ENCODE data around the gene PHACTR3.

Gene PHACTR3

GRCh38 chr20:59698598-59698997, 94.3 kb downstream of the PHACTR3 start:
- no peak for DNase-seq (ENCODE audit: low spot score)

GRCh38 chr20:59701236-59701635, 96.9 kb downstream of the PHACTR3 start:
- no peak for DNase-seq (ENCODE audit: low spot score)

GRCh38 chr20:59703046-59703445, 98.7 kb downstream of the PHACTR3 start:
- DNase-seq (ENCODE audit: low spot score), result no peak

- DNase-seq (ENCODE audit: low spot score), result no peak
These were observed 101.5 kb downstream of the PHACTR3 start for GRCh38 chr20:59705651-59706399.

GRCh38 chr20:59706400-59706693, 102.0 kb downstream of the PHACTR3 start:
- DNase-seq (ENCODE audit: low spot score), result no peak

- no peak for DNase-seq (ENCODE audit: low spot score)
These were observed 104.0 kb downstream of the PHACTR3 start for GRCh38 chr20:59708326-59708725.

GRCh38 chr20:59709636-59710035, 105.3 kb downstream of the PHACTR3 start:
- no peak for DNase-seq (ENCODE audit: low spot score)

- no peak for DNase-seq (ENCODE audit: low spot score)
These were observed 113.7 kb downstream of the PHACTR3 start for GRCh38 chr20:59718071-59718470.

GRCh38 chr20:59718751-59719150, 114.4 kb downstream of the PHACTR3 start:
- no peak for DNase-seq (ENCODE audit: low spot score)

GRCh38 chr20:59720013-59720412, 115.7 kb downstream of the PHACTR3 start:
- DNase-seq (ENCODE audit: low spot score), result no peak

GRCh38 chr20:59721386-59721785, 117.0 kb downstream of the PHACTR3 start:
- DNase-seq (ENCODE audit: low spot score), result no peak

- no peak for DNase-seq (ENCODE audit: low spot score)
These were observed 118.8 kb downstream of the PHACTR3 start for GRCh38 chr20:59723108-59723500.

GRCh38 chr20:59723607-59724456, 119.5 kb downstream of the PHACTR3 start:
- no peak for DNase-seq (ENCODE audit: low spot score)

- no peak for DNase-seq (ENCODE audit: low spot score)
These were observed 120.4 kb downstream of the PHACTR3 start for GRCh38 chr20:59724457-59725366.

- DNase-seq (ENCODE audit: low spot score), result no peak
These were observed 121.3 kb downstream of the PHACTR3 start for GRCh38 chr20:59725476-59726280.

- DNase-seq (ENCODE audit: low spot score), result no peak
These were observed 121.9 kb downstream of the PHACTR3 start for GRCh38 chr20:59726281-59726595.

GRCh38 chr20:59728722-59729430, 124.5 kb downstream of the PHACTR3 start:
- no peak for DNase-seq (ENCODE audit: low spot score)

- DNase-seq (ENCODE audit: low spot score), result no peak
These were observed 125.2 kb downstream of the PHACTR3 start for GRCh38 chr20:59729506-59729905.

- no peak for DNase-seq (ENCODE audit: low spot score)
These were observed 126.4 kb downstream of the PHACTR3 start for GRCh38 chr20:59730722-59731121.

- no peak for DNase-seq (ENCODE audit: low spot score)
These were observed 127.0 kb downstream of the PHACTR3 start for GRCh38 chr20:59731376-59731775.

- no peak for DNase-seq (ENCODE audit: low spot score)
These were observed 129.0 kb downstream of the PHACTR3 start for GRCh38 chr20:59733351-59733750.

Data from HuH-7 (cell line).